ENCODE measurements around the gene CFAP58. TPM values are rescaled to one million over a fixed set of nuclear protein-coding genes. Genes with fewer than 3 reads are reported as not detected.

Gene CFAP58
- total and polyA plus RNA-seq, 4 donors, result 0.38 to 1.3 (median 0.90) TPM

GRCh38 chr10:104391150-104391968 lies 37.7 kb downstream of the CFAP58 start:
- H3K4me3 ChIP-seq (ENCODE audit: low read length in 2 of 2), result no peak overlapping the region
- H3K27me3 ChIP-seq (ENCODE audit: control insufficient read depth in 1 of 2, insufficient read depth in 2 of 2, low read length in 1 of 2), result no peaks in the 10 kb centered on the region
- no peak overlapping the region for H3K27ac ChIP-seq (ENCODE audit: low read depth in 1 of 2, low read length in 2 of 2)
- ATAC-seq (ENCODE audit: low FRiP score) (no peak), DNase-seq (no peak)
- 54 to 61% methylated on average over 8 of the region's 8 CpGs for WGBS, 2 donors
- intact Hi-C loops (cut with DNase I), result no loop called here
- no peaks in the 10 kb centered on the region for H3K36me3 ChIP-seq (ENCODE audit: control insufficient read depth in 1 of 2, insufficient read depth in 2 of 2, low read length in 1 of 2)
- peaks cover 2% of the 10 kb centered on the region for H3K9me3 ChIP-seq (ENCODE audit: control insufficient read depth, low read length)
- no peaks in the 10 kb centered on the region for H3K4me1 ChIP-seq (ENCODE audit: control insufficient read depth in 1 of 2, insufficient read depth in 2 of 2, low read length in 2 of 2)

GRCh38 chr10:104391969-104392296 lies 38.3 kb downstream of the CFAP58 start:
- WGBS, 2 donors, result 64 to 67% methylated on average over 1 of the region's 1 CpG
- no peak for ATAC-seq (ENCODE audit: low FRiP score)
- Histone ChIP-seq H3K4me1 (ENCODE audit: control insufficient read depth in 1 of 2, insufficient read depth in 2 of 2, low read length in 2 of 2) (no peaks in the 10 kb centered on the region), H3K36me3 (ENCODE audit: control insufficient read depth in 1 of 2, insufficient read depth in 2 of 2, low read length in 1 of 2) (no peaks in the 10 kb centered on the region), H3K4me3 (ENCODE audit: low read length in 2 of 2) (no peak overlapping the region), H3K9me3 (ENCODE audit: control insufficient read depth, low read length) (peaks cover 2% of the 10 kb centered on the region), H3K27ac (ENCODE audit: low read depth in 1 of 2, low read length in 2 of 2) (no peak overlapping the region), H3K27me3 (ENCODE audit: control insufficient read depth in 1 of 2, insufficient read depth in 2 of 2, low read length in 1 of 2) (no peaks in the 10 kb centered on the region)
- no peak for DNase-seq
- intact Hi-C loops (cut with DNase I), result no loop called here

GRCh38 chr10:104393387-104393786 lies 39.8 kb downstream of the CFAP58 start:
- no peaks in the 10 kb centered on the region for H3K4me1 ChIP-seq (ENCODE audit: control insufficient read depth in 1 of 2, insufficient read depth in 2 of 2, low read length in 2 of 2)
- no peaks in the 10 kb centered on the region for H3K9me3 ChIP-seq (ENCODE audit: control insufficient read depth, low read length)
- H3K27ac ChIP-seq (ENCODE audit: low read depth in 1 of 2, low read length in 2 of 2), result no peak overlapping the region
- WGBS, 2 donors, result 79 to 85% methylated on average over 5 of the region's 5 CpGs
- intact Hi-C loops (cut with DNase I), result no loop called here
- no peaks in the 10 kb centered on the region for H3K27me3 ChIP-seq (ENCODE audit: control insufficient read depth in 1 of 2, insufficient read depth in 2 of 2, low read length in 1 of 2)
- no peaks in the 10 kb centered on the region for H3K36me3 ChIP-seq (ENCODE audit: control insufficient read depth in 1 of 2, insufficient read depth in 2 of 2, low read length in 1 of 2)
- DNase-seq (no peak), ATAC-seq (ENCODE audit: low FRiP score) (no peak)
- H3K4me3 ChIP-seq (ENCODE audit: low read length in 2 of 2), result no peak overlapping the region

- no peak overlapping the region for H3K4me3 ChIP-seq (ENCODE audit: low read length in 2 of 2)
- peaks cover 2% of the 10 kb centered on the region for H3K9me3 ChIP-seq (ENCODE audit: control insufficient read depth, low read length)
- ATAC-seq (ENCODE audit: low FRiP score) (no peak), DNase-seq (no peak)
- H3K27ac ChIP-seq (ENCODE audit: low read depth in 1 of 2, low read length in 2 of 2), result no peak overlapping the region
- no peaks in the 10 kb centered on the region for H3K27me3 ChIP-seq (ENCODE audit: control insufficient read depth in 1 of 2, insufficient read depth in 2 of 2, low read length in 1 of 2)
- no peaks in the 10 kb centered on the region for H3K36me3 ChIP-seq (ENCODE audit: control insufficient read depth in 1 of 2, insufficient read depth in 2 of 2, low read length in 1 of 2)
- intact Hi-C loops (cut with DNase I), result no loop called here
- WGBS, 2 donors, result 80 to 81% methylated on average over 2 of the region's 2 CpGs
- H3K4me1 ChIP-seq (ENCODE audit: control insufficient read depth in 1 of 2, insufficient read depth in 2 of 2, low read length in 2 of 2), result no peaks in the 10 kb centered on the region
Measured at GRCh38 chr10:104396581-104396980, 42.9 kb downstream of the CFAP58 start.

- no peak overlapping the region for H3K4me3 ChIP-seq (ENCODE audit: low read length in 2 of 2)
- intact Hi-C loops (cut with DNase I), result loop anchor here in 1 of 2 donors (10.0 kb wide), 1 partner anchor 521 kb away; no protein-coding TSS in a partner anchor
- H3K27ac ChIP-seq (ENCODE audit: low read depth in 1 of 2, low read length in 2 of 2), result no peak overlapping the region
- ATAC-seq (ENCODE audit: low FRiP score) (no peak), DNase-seq (no peak)
- no peaks in the 10 kb centered on the region for H3K36me3 ChIP-seq (ENCODE audit: control insufficient read depth in 1 of 2, insufficient read depth in 2 of 2, low read length in 1 of 2)
- peaks cover 2% of the 10 kb centered on the region for H3K9me3 ChIP-seq (ENCODE audit: control insufficient read depth, low read length)
- H3K27me3 ChIP-seq (ENCODE audit: control insufficient read depth in 1 of 2, insufficient read depth in 2 of 2, low read length in 1 of 2), result no peaks in the 10 kb centered on the region
- H3K4me1 ChIP-seq (ENCODE audit: control insufficient read depth in 1 of 2, insufficient read depth in 2 of 2, low read length in 2 of 2), result no peaks in the 10 kb centered on the region
- 59 to 60% methylated on average over 8 of the region's 8 CpGs for WGBS, 2 donors
Measured at GRCh38 chr10:104403636-104404035, 50.0 kb downstream of the CFAP58 start.

- DNase-seq (no peak), ATAC-seq (ENCODE audit: low FRiP score) (no peak)
- H3K27me3 ChIP-seq (ENCODE audit: control insufficient read depth in 1 of 2, insufficient read depth in 2 of 2, low read length in 1 of 2), result no peaks in the 10 kb centered on the region
- intact Hi-C loops (cut with DNase I), result loop anchor here (1.0 to 10.0 kb wide), 3 partner anchors 173 to 518 kb away; no protein-coding TSS in a partner anchor
- no peaks in the 10 kb centered on the region for H3K9me3 ChIP-seq (ENCODE audit: control insufficient read depth, low read length)
- H3K27ac ChIP-seq (ENCODE audit: low read depth in 1 of 2, low read length in 2 of 2), result no peak overlapping the region
- no peaks in the 10 kb centered on the region for H3K36me3 ChIP-seq (ENCODE audit: control insufficient read depth in 1 of 2, insufficient read depth in 2 of 2, low read length in 1 of 2)
- WGBS, 2 donors, result 32 to 38% methylated on average over 7 of the region's 7 CpGs
- H3K4me1 ChIP-seq (ENCODE audit: control insufficient read depth in 1 of 2, insufficient read depth in 2 of 2, low read length in 2 of 2), result no peaks in the 10 kb centered on the region
- H3K4me3 ChIP-seq (ENCODE audit: low read length in 2 of 2), result no peak overlapping the region
Measured at GRCh38 chr10:104406715-104407650, 53.4 kb downstream of the CFAP58 start.

GRCh38 chr10:104413528-104413927 lies 59.9 kb downstream of the CFAP58 start:
- ATAC-seq (ENCODE audit: low FRiP score), result no peak
- 83 to 93% methylated on average over 1 of the region's 1 CpG for WGBS, 2 donors
- intact Hi-C loops (cut with DNase I), result no loop called here
- no peaks in the 10 kb centered on the region for H3K27me3 ChIP-seq (ENCODE audit: control insufficient read depth in 1 of 2, insufficient read depth in 2 of 2, low read length in 1 of 2)
- no peak for DNase-seq
- H3K9me3 ChIP-seq (ENCODE audit: control insufficient read depth, low read length), result no peaks in the 10 kb centered on the region
- H3K36me3 ChIP-seq (ENCODE audit: control insufficient read depth in 1 of 2, insufficient read depth in 2 of 2, low read length in 1 of 2), result no peaks in the 10 kb centered on the region
- no peak overlapping the region for H3K27ac ChIP-seq (ENCODE audit: low read depth in 1 of 2, low read length in 2 of 2)
- no peak overlapping the region for H3K4me3 ChIP-seq (ENCODE audit: low read length in 2 of 2)
- no peaks in the 10 kb centered on the region for H3K4me1 ChIP-seq (ENCODE audit: control insufficient read depth in 1 of 2, insufficient read depth in 2 of 2, low read length in 2 of 2)

GRCh38 chr10:104415526-104416165 lies 62.0 kb downstream of the CFAP58 start:
- H3K9me3 ChIP-seq (ENCODE audit: control insufficient read depth, low read length), result no peaks in the 10 kb centered on the region
- no peak for ATAC-seq (ENCODE audit: low FRiP score)
- no peaks in the 10 kb centered on the region for H3K4me1 ChIP-seq (ENCODE audit: control insufficient read depth in 1 of 2, insufficient read depth in 2 of 2, low read length in 2 of 2)
- intact Hi-C loops (cut with DNase I), result no loop called here
- no peaks in the 10 kb centered on the region for H3K27me3 ChIP-seq (ENCODE audit: control insufficient read depth in 1 of 2, insufficient read depth in 2 of 2, low read length in 1 of 2)
- no peaks in the 10 kb centered on the region for H3K36me3 ChIP-seq (ENCODE audit: control insufficient read depth in 1 of 2, insufficient read depth in 2 of 2, low read length in 1 of 2)
- WGBS, 2 donors, result 82 to 89% methylated on average over 7 of the region's 7 CpGs
- DNase-seq, result no peak
- H3K27ac ChIP-seq (ENCODE audit: low read depth in 1 of 2, low read length in 2 of 2), result no peak overlapping the region
- no peak overlapping the region for H3K4me3 ChIP-seq (ENCODE audit: low read length in 2 of 2)
